GM19328 (cell line): ENCODE measurements around the gene SSC5D.
"Not testable (repeated sequence)": the region's sequence is repeated elsewhere in the genome, so short reads cannot be mapped to it uniquely, and the experiment has no call there.

ENCODE experiments used
- ATAC-seq: cut with Tn5 transposase; IDR thresholded peaks from one replicate; pipeline ENCODE4 v1.9.1; 2021; ENCODE audit warnings: mild to moderate bottlenecking, moderate library complexity; ENCODE audit not compliant: unreplicated experiment

Gene SSC5D

DNA sequence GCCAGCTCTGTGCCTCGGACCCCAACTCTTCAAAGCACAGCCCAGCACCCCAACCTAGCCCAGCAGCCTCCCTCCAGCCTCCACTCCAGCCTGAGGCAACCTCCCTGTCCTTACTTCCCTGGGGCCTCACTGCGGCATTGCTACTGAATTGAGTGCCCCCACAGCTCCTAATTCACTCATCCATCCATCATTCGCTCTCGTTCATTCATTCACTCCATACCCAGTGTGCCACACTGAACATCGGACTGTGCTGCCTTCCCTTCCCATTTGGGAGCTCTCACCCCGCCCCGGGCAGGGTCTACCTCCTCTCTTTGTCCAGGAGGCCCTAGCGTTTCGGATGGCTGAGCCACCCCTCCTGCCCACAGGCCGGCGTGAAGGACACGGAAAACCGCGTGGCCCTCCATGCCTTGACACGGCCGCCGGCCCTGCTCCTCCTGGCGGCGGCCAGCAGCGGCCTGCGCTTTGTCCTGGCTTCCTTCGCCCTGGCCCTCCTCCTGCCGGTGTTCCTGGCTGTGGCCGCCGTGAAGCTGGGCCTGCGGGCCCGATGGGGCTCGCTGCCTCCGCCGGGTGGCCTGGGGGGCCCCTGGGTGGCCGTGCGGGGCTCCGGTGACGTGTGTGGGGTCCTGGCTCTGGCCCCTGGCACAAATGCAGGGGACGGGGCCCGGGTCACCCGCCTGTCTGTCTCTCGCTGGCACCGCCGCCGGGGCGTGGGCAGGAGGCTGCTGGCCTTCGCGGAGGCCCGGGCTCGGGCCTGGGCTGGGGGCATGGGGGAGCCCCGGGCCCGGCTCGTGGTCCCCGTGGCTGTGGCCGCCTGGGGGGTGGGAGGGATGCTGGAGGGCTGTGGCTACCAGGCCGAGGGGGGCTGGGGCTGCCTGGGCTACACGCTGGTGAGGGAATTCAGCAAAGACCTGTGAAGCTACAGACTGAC is 1.9 kb upstream of the SSC5D start:
- no peak for ATAC-seq

DNA sequence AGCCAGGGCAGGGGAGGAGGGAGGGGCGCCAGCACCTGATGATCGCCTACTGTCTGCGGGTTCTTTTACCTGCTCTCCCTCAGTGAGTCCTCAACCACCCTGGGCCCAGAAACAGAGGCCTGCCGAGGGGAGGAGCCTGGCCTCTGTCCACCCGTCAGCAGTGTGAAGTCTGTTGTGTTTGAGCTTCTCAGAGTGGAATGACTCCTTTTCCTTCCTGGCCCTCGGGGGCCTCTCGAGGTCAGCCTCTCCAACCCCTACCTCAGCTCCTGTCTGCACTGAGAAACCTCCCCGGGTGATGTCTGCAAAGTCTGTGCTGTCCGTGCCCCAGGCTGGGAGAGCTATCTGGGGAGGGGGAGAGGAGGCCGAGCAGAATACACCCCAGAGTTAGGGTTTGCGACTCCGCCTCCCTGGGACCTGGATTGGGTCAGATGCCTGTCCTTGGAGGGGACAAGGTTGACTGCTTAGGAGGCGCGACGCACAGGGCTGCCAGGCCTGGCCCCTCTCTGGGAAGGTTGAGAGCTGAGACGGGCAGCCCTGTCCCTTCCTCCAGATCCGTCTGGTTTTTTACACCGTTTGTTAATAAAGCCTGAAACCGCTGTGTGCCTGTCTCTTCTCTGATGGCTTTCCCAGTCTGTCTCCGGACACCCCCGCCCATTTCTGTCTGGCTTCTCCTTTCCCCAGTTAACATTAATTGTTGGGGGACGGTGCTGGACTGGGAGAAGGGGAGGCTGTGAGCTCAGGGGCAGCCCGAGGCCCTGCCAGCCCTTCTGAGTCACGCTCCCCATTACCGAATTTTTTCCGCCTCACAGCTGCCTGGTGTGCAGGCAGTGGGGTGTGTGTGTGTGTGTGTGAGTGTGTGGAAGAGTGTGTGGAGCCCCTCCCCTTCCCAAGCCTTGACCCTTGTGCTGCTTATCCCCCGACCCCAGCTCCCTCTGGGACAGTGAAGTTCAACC is 989 bp upstream of the SSC5D start:
- ATAC-seq: no peak

GRCh38 chr19:55488986-55489710 is 912 bp downstream of the SSC5D start:
- ATAC-seq: no peak

GRCh38 chr19:55489711-55490477 is 1.7 kb downstream of the SSC5D start:
- no peak for ATAC-seq

GRCh38 chr19:55490478-55491432 is 2.5 kb downstream of the SSC5D start:
- no peak for ATAC-seq

- no peak for ATAC-seq
Measured at GRCh38 chr19:55491546-55492360, 3.5 kb downstream of the SSC5D start.

GRCh38 chr19:55492362-55492944 is 4.2 kb downstream of the SSC5D start:
- no peak for ATAC-seq

GRCh38 chr19:55493052-55493644 is 4.9 kb downstream of the SSC5D start:
- no peak for ATAC-seq

GRCh38 chr19:55493645-55494171 is 5.5 kb downstream of the SSC5D start:
- ATAC-seq: no peak

GRCh38 chr19:55494172-55494761 is 6.0 kb downstream of the SSC5D start:
- no peak for ATAC-seq

- no peak for ATAC-seq
Measured at GRCh38 chr19:55495646-55496349, 7.6 kb downstream of the SSC5D start.

- ATAC-seq: not testable (repeated sequence)
Measured at GRCh38 chr19:55496820-55497219, 8.6 kb downstream of the SSC5D start.

DNA sequence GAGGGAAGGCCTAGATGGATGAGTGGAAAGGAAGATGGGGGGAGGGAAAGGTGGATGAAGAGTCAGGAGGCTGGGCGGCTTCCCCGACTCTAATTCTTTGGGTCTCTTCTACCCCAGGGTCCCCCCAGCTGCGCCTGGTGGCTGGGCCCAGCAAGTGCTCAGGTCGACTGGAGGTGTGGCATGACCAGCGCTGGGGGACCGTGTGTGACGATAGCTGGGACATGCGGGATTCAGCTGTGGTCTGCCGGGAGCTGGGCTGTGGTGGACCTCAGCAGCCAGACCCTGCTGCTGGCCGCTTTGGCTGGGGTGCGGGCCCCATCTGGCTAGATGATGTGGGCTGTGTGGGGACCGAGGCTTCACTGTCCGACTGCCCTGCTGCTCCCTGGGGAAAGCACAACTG is 9.5 kb downstream of the SSC5D start:
- ATAC-seq: no peak

DNA sequence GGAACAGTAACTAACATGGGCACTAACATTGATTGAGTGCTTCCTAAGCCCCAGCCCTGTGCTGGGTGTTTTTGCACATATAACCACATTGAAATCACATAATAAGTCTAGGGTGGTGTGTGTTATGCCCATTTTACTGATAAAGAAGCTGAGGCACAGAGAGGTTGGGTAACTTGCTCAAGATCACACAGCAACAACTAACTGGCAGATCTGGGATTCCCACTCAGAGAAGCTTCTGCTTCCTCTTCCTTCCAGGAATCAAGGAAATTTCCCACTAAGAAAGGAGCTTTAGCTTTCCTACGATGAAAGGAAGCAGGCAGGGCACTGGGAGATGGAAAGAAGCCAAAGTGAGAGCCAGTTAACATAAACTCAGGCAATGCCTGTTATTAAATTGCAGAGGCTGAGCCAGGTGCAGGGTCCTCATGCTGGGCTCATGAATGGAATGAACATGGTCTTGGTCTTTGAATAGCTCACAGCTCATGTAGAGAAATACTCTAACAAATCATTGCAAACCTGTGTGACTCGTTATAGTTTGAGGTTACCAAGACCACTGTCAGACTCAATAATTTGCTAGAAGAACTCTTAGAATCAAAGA is 10.1 kb downstream of the SSC5D start:
- no peak for ATAC-seq

DNA sequence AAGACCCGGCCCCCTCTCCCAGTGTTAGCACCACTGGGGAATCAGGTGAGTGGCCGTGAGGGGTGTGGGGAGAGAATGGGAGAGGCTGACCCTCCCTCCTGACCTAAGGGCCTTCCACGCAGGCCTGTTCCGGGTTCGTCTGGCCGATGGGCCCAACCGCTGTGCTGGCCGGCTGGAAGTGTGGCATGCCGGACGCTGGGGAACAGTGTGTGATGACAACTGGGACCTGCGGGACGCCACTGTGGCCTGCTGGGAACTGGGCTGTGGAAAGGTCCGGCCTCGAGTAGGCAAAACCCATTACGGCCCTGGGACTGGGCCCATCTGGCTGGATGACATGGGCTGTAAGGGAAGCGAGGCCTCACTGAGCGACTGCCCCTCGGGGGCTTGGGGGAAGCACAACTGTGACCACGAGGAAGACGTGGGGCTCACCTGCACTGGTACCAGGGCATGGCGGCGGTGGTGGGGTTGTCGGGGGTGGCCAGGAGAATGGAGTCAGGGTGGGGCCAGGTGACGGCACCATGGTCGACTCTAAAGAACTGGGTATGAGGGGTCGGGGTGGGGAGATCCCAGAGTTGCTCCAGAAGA is 12.2 kb downstream of the SSC5D start:
- ATAC-seq: no peak
